ENCODE results near the gene MACROD2.

- TF ChIP-seq CTCF (IDR thresholded peaks at IDR 0.05; ENCODE audit: insufficient read depth, low read length, poor library complexity, severe bottlenecking) (no peak), EZH2phosphoT487 (conservative IDR thresholded peaks at IDR 0.05; ENCODE audit: low read length) (no peak)
These were observed 1043.9 kb downstream of the MACROD2 start for GRCh38 chr20:15039088-15039752.
